Transverse colon (tissue), 4 donors: Measurements from ENCODE around the gene ANO5.

Experiments used
- CTCF ChIP-seq, 5 experiments: fragments of 200-600 bp in 3 of 5; fragments of 450-650 bp in 2 of 5; sonication (generic) in 3 of 5; IDR thresholded peaks; 1 replicate in 2 of 5; 2 replicates in 3 of 5; pipeline ENCODE4 v1.5.1; 2016 to 2017; ENCODE audit warnings: antibody characterized with exemption in 5 of 5, inconsistent platforms in 3 of 5, mild to moderate bottlenecking in 2 of 5, moderate library complexity in 1 of 5
- POLR2A ChIP-seq: fragments of 450-650 bp; IDR thresholded peaks from one replicate; pipeline ENCODE4 v1.6.1; 2016; ENCODE audit warnings: antibody characterized with exemption, mild to moderate bottlenecking, moderate library complexity
- POLR2AphosphoS5 ChIP-seq, 3 donors: sonication (generic); formaldehyde crosslinking; IDR thresholded peaks; one replicate each; pipeline ENCODE4 v1.6.1; 2016; ENCODE audit warnings: antibody characterized with exemption in 3 of 3

- no peak for TF ChIP-seq POLR2A
- TF ChIP-seq CTCF (IDR thresholded peaks at IDR 0.05) = no peak
- TF ChIP-seq POLR2AphosphoS5 (IDR thresholded peaks at IDR 0.05) = no peak
These were observed 15.4 kb downstream of the ANO5 start for GRCh38 chr11:22208151-22208858.
